PC-9 (cell line): ENCODE measurements around the gene EVX1.

Source experiments
- CTCF ChIP-seq: fragments of 200-600 bp; sonication (generic); conservative IDR thresholded peaks from 2 replicates; pipeline ENCODE4 v1.6.1; 2017; ENCODE audit warnings: mixed run types, antibody characterized with exemption, mild to moderate bottlenecking, moderate library complexity
- EZH2 ChIP-seq: fragments of 200-600 bp; sonication (generic); IDR thresholded peaks from 2 replicates; pipeline ENCODE4 v1.8.0; 2017; ENCODE audit warnings: antibody characterized with exemption, low read depth

DNA sequence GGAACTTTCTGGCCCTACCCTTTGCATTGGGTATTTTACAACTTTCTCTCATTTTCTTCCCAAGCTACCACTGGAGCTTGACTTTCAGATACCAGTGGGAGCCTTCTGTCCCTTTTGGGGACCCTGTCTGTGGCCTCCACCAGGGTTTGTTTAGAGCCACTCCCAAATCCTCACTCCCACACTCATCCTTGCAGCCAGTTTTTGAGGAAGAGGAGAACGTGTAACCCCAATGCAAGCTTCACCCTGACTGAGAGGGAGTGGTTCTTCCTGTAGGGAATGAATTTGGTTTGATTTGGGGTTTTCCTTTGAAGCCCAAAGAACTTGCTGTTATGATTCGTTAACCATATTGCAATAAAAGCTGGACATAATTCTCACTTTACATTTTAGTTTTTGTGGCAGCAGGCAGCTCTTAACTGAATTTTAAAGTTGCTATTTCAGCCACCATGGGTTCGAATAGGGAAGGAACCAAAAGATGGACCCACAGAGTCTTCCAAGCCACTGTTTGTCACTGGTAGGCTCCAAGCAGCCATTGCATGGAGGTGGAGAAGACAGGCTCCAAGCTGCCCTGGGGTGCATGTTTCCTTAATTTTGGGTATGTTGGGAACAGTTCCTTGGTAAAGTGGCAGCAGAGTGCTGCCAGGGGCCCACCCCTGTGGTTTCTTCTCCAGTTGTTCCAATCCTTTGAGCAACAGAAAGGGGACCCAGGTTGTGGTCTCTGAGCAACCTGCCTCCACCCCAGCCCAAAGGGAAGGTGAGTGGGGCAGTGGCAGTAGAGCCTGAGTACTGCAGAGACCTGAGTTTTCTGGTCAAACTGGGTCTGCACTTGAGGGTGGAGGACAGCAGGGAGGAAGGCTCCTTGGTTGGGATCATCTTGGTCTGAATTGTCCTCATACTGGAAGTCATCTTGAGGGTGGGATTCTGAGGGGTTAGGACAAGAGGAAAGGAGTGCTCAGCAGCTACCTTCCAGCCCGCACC is 5.1 kb downstream of the EVX1 start:
- no peak for TF ChIP-seq EZH2
- TF ChIP-seq CTCF, result no peak
